K562 (cell line): Measurements from ENCODE around the gene ACBD3. TPM values are rescaled to one million over a fixed set of nuclear protein-coding genes. Genes with fewer than 3 reads are reported as not detected.

Experiments used
- BHLHE40 ChIP-seq: IDR thresholded peaks from 2 replicates; pipeline ENCODE4 v1.6.1; 2011; ENCODE audit warnings: low read length, improper control_type of control experiment
- CSDE1 ChIP-seq, 2 experiments: fragments of 450-650 bp; IDR thresholded peaks; 2 replicates each; pipeline ENCODE4 v1.6.1; 2016; ENCODE audit warnings: mild to moderate bottlenecking in 1 of 2
- HDGF ChIP-seq: fragments of 450-650 bp; IDR thresholded peaks from 2 replicates; pipeline ENCODE4 v1.6.1; 2016
- IFI16 ChIP-seq: fragments of 250-450 bp; sonication (Bioruptor Pico); IDR thresholded peaks from 2 replicates; pipeline ENCODE4 v2.1.2; 2022; ENCODE audit warnings: mild to moderate bottlenecking, inconsistent platforms
- ILK ChIP-seq: fragments of 450-650 bp; IDR thresholded peaks from 2 replicates; pipeline ENCODE4 v1.6.1; 2016; ENCODE audit warnings: missing genetic modification characterization, low read depth, mild to moderate bottlenecking, missing compliant biosample characterization, moderate library complexity, borderline replicate concordance
- KDM5B ChIP-seq: fragments of 200-600 bp; sonication (generic); IDR thresholded peaks from 2 replicates; pipeline ENCODE4 v1.6.1; 2012; ENCODE audit warnings: low read depth, mild to moderate bottlenecking, moderate library complexity, low read length, control low read depth, inconsistent platforms; ENCODE audit not compliant: insufficient replicate concordance
- L3MBTL2 ChIP-seq: fragments of 450-650 bp; IDR thresholded peaks from 2 replicates; pipeline ENCODE4 v1.6.1; 2016; ENCODE audit warnings: mild to moderate bottlenecking, moderate library complexity
- MAZ ChIP-seq, 2 experiments: fragments of 450-650 bp in 1 of 2; sonication (generic) in 1 of 2; formaldehyde crosslinking; IDR thresholded peaks in 1 of 2; conservative IDR thresholded peaks in 1 of 2; 2 replicates each; pipeline versions ENCODE4 v1.4.0 to v1.5.0; 2020; ENCODE audit warnings: mild to moderate bottlenecking in 1 of 2, missing genetic modification reagents in 1 of 2
- NCOA4 ChIP-seq: fragments of 450-650 bp; IDR thresholded peaks from 2 replicates; pipeline ENCODE4 v1.6.1; 2018; ENCODE audit warnings: mild to moderate bottlenecking; ENCODE audit not compliant: partially characterized antibody
- NELFE ChIP-seq: IDR thresholded peaks from 2 replicates; pipeline ENCODE4 v1.6.1; 2011; ENCODE audit warnings: mild to moderate bottlenecking; ENCODE audit not compliant: insufficient read depth, insufficient read length
- PYGO2 ChIP-seq: fragments of 450-650 bp; IDR thresholded peaks from 2 replicates; pipeline ENCODE4 v1.6.1; 2016; ENCODE audit warnings: mild to moderate bottlenecking, missing genetic modification characterization, moderate library complexity, missing compliant biosample characterization
- SAP30 ChIP-seq: fragments of 200-600 bp; sonication (generic); IDR thresholded peaks from 2 replicates; pipeline ENCODE4 v1.6.1; 2012; ENCODE audit warnings: borderline replicate concordance, low read depth, mild to moderate bottlenecking, moderate library complexity, low read length, control low read depth, inconsistent platforms; ENCODE audit not compliant: insufficient read depth, poor library complexity, severe bottlenecking
- SMAD2 ChIP-seq: fragments of 150-350 bp; IDR thresholded peaks from 2 replicates; pipeline ENCODE4 v1.6.1; 2014; ENCODE audit warnings: low read depth, mild to moderate bottlenecking, low read length
- XRCC4 ChIP-seq: IDR thresholded peaks from one replicate; pipeline ENCODE4 v1.6.1; 2011; ENCODE audit not compliant: insufficient read depth, insufficient read length; ENCODE audit errors: extremely low read depth
- ZNF23 ChIP-seq: fragments of 250-450 bp; sonication (Bioruptor Pico); IDR thresholded peaks from 2 replicates; pipeline ENCODE4 v1.4.0; 2020; ENCODE audit warnings: mild to moderate bottlenecking
- polyA plus RNA-seq, 8 experiments: library from polyadenylated mRNA; depleted of rRNA in 4 of 8; stranded (reverse) in 5 of 8; unstranded in 3 of 8; fragments of >200 nt; fragmentation: Nextera tagmentation in 2 of 8; fragmentation: Illumina TruSeq in 1 of 8; extraction: Ambion mirVana in 2 of 8; extraction: Trizol in 1 of 8; gene quantifications; 2 replicates each; pipeline versions ENCODE4 v1.2.1 to v1.2.3, GENCODE V29; 2011 to 2014; ENCODE audit warnings: inconsistent platforms in 1 of 8, missing spikeins in 1 of 8
- total RNA-seq, 7 experiments: library from RNA; depleted of rRNA in 6 of 7; stranded (reverse); fragments of >200 nt in 6 of 7; fragmentation: Illumina TruSeq in 2 of 7; extraction: Trizol in 2 of 7; gene quantifications; 2 replicates each; pipeline versions ENCODE4 v1.2.1 to v1.2.3, GENCODE V29; 2011 to 2021; ENCODE audit warnings: low replicate concordance in 1 of 7
- TF ChIP-seq, protein P1 (sequence below): fragments of 450-650 bp; formaldehyde crosslinking; conservative IDR thresholded peaks from 2 replicates; pipeline ENCODE4 v1.4.0; 2022; ENCODE audit warnings: mild to moderate bottlenecking, missing genetic modification characterization
- TF ChIP-seq, protein P2 (sequence below): fragments of 250-450 bp; sonication (Bioruptor Pico); IDR thresholded peaks from 2 replicates; pipeline ENCODE4 v1.4.0; 2020; ENCODE audit warnings: mild to moderate bottlenecking, moderate library complexity, borderline replicate concordance
- TF ChIP-seq, protein P3 (sequence below): fragments of 450-650 bp; IDR thresholded peaks from one replicate; pipeline ENCODE4 v1.6.1; 2018; ENCODE audit warnings: mild to moderate bottlenecking, moderate library complexity; ENCODE audit not compliant: partially characterized antibody
- TF ChIP-seq, protein P4 (sequence below): fragments of 450-650 bp; IDR thresholded peaks from 2 replicates; pipeline ENCODE4 v1.6.1; 2016; ENCODE audit warnings: mild to moderate bottlenecking

ACBD3 gene
- total and polyA plus RNA-seq, 9 of the 15 experiments (the other 6 are each of a cell fraction or from before 2014, with no cell fraction given), result 11.1 to 36.7 (median 26.9) TPM

DNA sequence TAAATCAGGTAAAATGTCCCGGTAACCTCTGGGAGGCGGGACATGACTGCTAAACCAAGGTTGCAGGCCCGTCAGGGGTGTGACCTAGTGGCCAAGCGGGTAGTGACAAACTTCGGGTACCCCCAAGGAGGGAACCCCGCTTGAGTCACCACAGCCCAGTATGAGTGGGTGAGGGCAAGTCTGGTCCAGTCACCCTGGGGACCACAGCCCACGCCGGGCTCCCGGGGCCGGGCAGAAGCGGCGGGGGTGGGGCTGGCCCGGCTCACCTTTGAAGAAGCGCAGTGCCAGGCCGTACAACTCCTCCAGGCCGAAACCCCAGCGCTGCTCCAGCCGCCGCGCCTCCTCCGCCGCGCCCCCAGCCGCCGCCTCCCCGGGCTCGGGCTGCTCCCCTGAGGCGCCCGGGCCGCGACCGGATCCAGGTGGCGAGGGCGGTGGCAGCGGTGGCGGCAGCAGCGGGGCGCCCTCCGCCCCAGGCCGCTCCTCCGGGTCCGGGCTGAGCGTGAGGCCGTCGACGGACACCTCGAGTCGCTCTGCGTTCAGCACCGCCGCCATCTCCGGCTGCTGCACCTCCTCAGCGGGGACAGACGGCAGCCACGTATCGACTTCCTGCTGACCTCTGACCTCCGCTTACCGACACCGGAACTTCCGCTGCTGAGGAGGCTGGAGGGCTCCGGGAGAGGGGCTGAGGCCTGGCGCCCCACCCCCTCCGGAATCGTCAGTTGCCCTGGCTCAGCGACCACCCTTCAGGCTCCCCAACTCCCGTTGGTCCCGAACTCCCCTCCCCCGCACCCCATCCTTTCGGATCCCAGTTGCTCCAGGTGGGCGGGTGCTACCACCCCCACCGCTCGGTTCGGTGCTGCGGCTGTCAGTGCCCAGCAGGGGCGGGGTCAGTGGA is at the start of gene ACBD3 (continued):
- TF ChIP-seq PYGO2, result no peak
- TF ChIP-seq CSDE1 (IDR thresholded peaks at IDR 0.05), result no peak
- peak; percentile 66 for TF ChIP-seq L3MBTL2
- TF ChIP-seq, protein P1, sequence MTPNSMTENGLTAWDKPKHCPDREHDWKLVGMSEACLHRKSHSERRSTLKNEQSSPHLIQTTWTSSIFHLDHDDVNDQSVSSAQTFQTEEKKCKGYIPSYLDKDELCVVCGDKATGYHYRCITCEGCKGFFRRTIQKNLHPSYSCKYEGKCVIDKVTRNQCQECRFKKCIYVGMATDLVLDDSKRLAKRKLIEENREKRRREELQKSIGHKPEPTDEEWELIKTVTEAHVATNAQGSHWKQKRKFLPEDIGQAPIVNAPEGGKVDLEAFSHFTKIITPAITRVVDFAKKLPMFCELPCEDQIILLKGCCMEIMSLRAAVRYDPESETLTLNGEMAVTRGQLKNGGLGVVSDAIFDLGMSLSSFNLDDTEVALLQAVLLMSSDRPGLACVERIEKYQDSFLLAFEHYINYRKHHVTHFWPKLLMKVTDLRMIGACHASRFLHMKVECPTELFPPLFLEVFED (CRISPR knock-in tag), result no peak
- TF ChIP-seq NCOA4, result no peak
- TF ChIP-seq, protein P2, sequence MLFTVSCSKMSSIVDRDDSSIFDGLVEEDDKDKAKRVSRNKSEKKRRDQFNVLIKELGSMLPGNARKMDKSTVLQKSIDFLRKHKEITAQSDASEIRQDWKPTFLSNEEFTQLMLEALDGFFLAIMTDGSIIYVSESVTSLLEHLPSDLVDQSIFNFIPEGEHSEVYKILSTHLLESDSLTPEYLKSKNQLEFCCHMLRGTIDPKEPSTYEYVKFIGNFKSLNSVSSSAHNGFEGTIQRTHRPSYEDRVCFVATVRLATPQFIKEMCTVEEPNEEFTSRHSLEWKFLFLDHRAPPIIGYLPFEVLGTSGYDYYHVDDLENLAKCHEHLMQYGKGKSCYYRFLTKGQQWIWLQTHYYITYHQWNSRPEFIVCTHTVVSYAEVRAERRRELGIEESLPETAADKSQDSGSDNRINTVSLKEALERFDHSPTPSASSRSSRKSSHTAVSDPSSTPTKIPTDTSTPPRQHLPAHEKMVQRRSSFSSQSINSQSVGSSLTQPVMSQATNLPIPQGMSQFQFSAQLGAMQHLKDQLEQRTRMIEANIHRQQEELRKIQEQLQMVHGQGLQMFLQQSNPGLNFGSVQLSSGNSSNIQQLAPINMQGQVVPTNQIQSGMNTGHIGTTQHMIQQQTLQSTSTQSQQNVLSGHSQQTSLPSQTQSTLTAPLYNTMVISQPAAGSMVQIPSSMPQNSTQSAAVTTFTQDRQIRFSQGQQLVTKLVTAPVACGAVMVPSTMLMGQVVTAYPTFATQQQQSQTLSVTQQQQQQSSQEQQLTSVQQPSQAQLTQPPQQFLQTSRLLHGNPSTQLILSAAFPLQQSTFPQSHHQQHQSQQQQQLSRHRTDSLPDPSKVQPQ (CRISPR knock-in tag), result no peak
- no peak for TF ChIP-seq IFI16 (CRISPR knock-in tag)
- TF ChIP-seq MAZ (CRISPR knock-in tag; conservative IDR thresholded peaks at IDR 0.05 in 1 of 2, IDR thresholded peaks at IDR 0.05 in 1 of 2), result peak; percentile 92 to 97
- no peak for TF ChIP-seq ZNF23 (CRISPR knock-in tag)
- peak; percentile 91 for TF ChIP-seq KDM5B
- no peak for TF ChIP-seq NELFE
- TF ChIP-seq BHLHE40, result no peak
- peak; percentile 87 for TF ChIP-seq SAP30
- no peak for TF ChIP-seq XRCC4
- TF ChIP-seq, protein P3, sequence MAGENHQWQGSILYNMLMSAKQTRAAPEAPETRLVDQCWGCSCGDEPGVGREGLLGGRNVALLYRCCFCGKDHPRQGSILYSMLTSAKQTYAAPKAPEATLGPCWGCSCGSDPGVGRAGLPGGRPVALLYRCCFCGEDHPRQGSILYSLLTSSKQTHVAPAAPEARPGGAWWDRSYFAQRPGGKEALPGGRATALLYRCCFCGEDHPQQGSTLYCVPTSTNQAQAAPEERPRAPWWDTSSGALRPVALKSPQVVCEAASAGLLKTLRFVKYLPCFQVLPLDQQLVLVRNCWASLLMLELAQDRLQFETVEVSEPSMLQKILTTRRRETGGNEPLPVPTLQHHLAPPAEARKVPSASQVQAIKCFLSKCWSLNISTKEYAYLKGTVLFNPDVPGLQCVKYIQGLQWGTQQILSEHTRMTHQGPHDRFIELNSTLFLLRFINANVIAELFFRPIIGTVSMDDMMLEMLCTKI, result no peak
- no peak for TF ChIP-seq ILK
- no peak for TF ChIP-seq SMAD2
- TF ChIP-seq, protein P4, sequence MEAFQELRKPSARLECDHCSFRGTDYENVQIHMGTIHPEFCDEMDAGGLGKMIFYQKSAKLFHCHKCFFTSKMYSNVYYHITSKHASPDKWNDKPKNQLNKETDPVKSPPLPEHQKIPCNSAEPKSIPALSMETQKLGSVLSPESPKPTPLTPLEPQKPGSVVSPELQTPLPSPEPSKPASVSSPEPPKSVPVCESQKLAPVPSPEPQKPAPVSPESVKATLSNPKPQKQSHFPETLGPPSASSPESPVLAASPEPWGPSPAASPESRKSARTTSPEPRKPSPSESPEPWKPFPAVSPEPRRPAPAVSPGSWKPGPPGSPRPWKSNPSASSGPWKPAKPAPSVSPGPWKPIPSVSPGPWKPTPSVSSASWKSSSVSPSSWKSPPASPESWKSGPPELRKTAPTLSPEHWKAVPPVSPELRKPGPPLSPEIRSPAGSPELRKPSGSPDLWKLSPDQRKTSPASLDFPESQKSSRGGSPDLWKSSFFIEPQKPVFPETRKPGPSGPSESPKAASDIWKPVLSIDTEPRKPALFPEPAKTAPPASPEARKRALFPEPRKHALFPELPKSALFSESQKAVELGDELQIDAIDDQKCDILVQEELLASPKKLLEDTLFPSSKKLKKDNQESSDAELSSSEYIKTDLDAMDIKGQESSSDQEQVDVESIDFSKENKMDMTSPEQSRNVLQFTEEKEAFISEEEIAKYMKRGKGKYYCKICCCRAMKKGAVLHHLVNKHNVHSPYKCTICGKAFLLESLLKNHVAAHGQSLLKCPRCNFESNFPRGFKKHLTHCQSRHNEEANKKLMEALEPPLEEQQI, result no peak
- no peak for TF ChIP-seq HDGF
